ENCODE results near the gene WAC.

The WAC gene

GRCh38 chr10:28533571-28534304 lies 820 bp downstream of the WAC start:
- no peak for TF ChIP-seq CTCF (IDR thresholded peaks at IDR 0.05; ENCODE audit: borderline replicate concordance, insufficient read depth, low read depth, low read length)
- peak overlapping the region; percentile 93 for H3K4me3 ChIP-seq (ENCODE audit: low read depth, low read length)

GRCh38 chr10:28535846-28536245 lies 2.9 kb downstream of the WAC start:
- TF ChIP-seq CTCF (IDR thresholded peaks at IDR 0.05; ENCODE audit: borderline replicate concordance, insufficient read depth, low read depth, low read length) = no peak
- H3K4me3 ChIP-seq (ENCODE audit: low read depth, low read length) = no peak overlapping the region

- no peak for TF ChIP-seq CTCF (IDR thresholded peaks at IDR 0.05; ENCODE audit: borderline replicate concordance, insufficient read depth, low read depth, low read length)
These were observed 5.7 kb downstream of the WAC start for GRCh38 chr10:28538595-28538994.

GRCh38 chr10:28540145-28540544 lies 7.2 kb downstream of the WAC start:
- TF ChIP-seq CTCF (IDR thresholded peaks at IDR 0.05; ENCODE audit: borderline replicate concordance, insufficient read depth, low read depth, low read length) = no peak
- no peak overlapping the region for H3K4me3 ChIP-seq (ENCODE audit: low read depth, low read length)

More at GRCh38 chr10:28538595-28538994, 5.7 kb downstream of the WAC start:
- H3K4me3 ChIP-seq (ENCODE audit: low read depth, low read length) = no peak overlapping the region

- no peak for TF ChIP-seq CTCF (IDR thresholded peaks at IDR 0.05; ENCODE audit: borderline replicate concordance, insufficient read depth, low read depth, low read length)
- H3K4me3 ChIP-seq (ENCODE audit: low read depth, low read length) = no peak overlapping the region
These were observed 8.9 kb downstream of the WAC start for GRCh38 chr10:28541717-28542365.

GRCh38 chr10:28542728-28543127 lies 9.8 kb downstream of the WAC start:
- no peak for TF ChIP-seq CTCF (IDR thresholded peaks at IDR 0.05; ENCODE audit: borderline replicate concordance, insufficient read depth, low read depth, low read length)
- H3K4me3 ChIP-seq (ENCODE audit: low read depth, low read length) = no peak overlapping the region

- no peak for TF ChIP-seq CTCF (IDR thresholded peaks at IDR 0.05; ENCODE audit: borderline replicate concordance, insufficient read depth, low read depth, low read length)
- no peak overlapping the region for H3K4me3 ChIP-seq (ENCODE audit: low read depth, low read length)
These were observed 11.1 kb downstream of the WAC start for GRCh38 chr10:28544058-28544457.
